Measurements from ENCODE around the gene DLG2.

GRCh38 chr11:84854498-84854880 lies 772.7 kb downstream of the DLG2 start:
- no peak for TF ChIP-seq POLR2A (IDR thresholded peaks at IDR 0.05)
- TF ChIP-seq, protein P1, sequence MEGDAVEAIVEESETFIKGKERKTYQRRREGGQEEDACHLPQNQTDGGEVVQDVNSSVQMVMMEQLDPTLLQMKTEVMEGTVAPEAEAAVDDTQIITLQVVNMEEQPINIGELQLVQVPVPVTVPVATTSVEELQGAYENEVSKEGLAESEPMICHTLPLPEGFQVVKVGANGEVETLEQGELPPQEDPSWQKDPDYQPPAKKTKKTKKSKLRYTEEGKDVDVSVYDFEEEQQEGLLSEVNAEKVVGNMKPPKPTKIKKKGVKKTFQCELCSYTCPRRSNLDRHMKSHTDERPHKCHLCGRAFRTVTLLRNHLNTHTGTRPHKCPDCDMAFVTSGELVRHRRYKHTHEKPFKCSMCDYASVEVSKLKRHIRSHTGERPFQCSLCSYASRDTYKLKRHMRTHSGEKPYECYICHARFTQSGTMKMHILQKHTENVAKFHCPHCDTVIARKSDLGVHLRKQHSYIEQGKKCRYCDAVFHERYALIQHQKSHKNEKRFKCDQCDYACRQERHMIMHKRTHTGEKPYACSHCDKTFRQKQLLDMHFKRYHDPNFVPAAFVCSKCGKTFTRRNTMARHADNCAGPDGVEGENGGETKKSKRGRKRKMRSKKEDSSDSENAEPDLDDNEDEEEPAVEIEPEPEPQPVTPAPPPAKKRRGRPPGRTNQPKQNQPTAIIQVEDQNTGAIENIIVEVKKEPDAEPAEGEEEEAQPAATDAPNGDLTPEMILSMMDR (IDR thresholded peaks at IDR 0.05), result no peak

Measured in uterus (tissue), 2 donors.